Adrenal gland (tissue), 5 donors: ENCODE measurements around the gene SEH1L.

Experiments used
- POLR2A ChIP-seq, 2 donors: fragments of 450-650 bp; IDR thresholded peaks; one replicate each; pipeline ENCODE4 v1.6.1; 2017; ENCODE audit warnings: antibody characterized with exemption in 2 of 2, mild to moderate bottlenecking in 2 of 2, moderate library complexity in 1 of 2
- TF ChIP-seq, protein P1 (sequence below), 6 experiments: fragments of 450-650 bp in 4 of 6; fragments of 200-600 bp in 2 of 6; sonication (generic) in 1 of 6; IDR thresholded peaks; 1 replicate in 5 of 6; 2 replicates in 1 of 6; pipeline versions ENCODE4 v1.5.1 to v1.8.0; 2016 to 2021; ENCODE audit warnings: antibody characterized with exemption in 6 of 6, mild to moderate bottlenecking in 2 of 6, moderate library complexity in 1 of 6
- donor health status: DM: no; HTN: no; CAD: no.

- TF ChIP-seq, protein P1, sequence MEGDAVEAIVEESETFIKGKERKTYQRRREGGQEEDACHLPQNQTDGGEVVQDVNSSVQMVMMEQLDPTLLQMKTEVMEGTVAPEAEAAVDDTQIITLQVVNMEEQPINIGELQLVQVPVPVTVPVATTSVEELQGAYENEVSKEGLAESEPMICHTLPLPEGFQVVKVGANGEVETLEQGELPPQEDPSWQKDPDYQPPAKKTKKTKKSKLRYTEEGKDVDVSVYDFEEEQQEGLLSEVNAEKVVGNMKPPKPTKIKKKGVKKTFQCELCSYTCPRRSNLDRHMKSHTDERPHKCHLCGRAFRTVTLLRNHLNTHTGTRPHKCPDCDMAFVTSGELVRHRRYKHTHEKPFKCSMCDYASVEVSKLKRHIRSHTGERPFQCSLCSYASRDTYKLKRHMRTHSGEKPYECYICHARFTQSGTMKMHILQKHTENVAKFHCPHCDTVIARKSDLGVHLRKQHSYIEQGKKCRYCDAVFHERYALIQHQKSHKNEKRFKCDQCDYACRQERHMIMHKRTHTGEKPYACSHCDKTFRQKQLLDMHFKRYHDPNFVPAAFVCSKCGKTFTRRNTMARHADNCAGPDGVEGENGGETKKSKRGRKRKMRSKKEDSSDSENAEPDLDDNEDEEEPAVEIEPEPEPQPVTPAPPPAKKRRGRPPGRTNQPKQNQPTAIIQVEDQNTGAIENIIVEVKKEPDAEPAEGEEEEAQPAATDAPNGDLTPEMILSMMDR (IDR thresholded peaks at IDR 0.05): no peak
- TF ChIP-seq POLR2A (IDR thresholded peaks at IDR 0.05): no peak
Observed at GRCh38 chr18:13036622-13037320, 89.0 kb downstream of the SEH1L start.
